Stomach smooth muscle (tissue), 2 donors: Measurements from ENCODE around the gene NCAN.
"Not testable (repeated sequence)": the region's sequence is repeated elsewhere in the genome, so short reads cannot be mapped to it uniquely, and the experiment has no call there.

Experiments used
- H3K27ac ChIP-seq: one replicate; pipeline ENCODE4 v1.7.0; 2013; ENCODE audit warnings: mild to moderate bottlenecking, low read length, inconsistent platforms
- H3K27me3 ChIP-seq, 2 donors: one replicate each; pipeline ENCODE4 v1.7.0; 2013; ENCODE audit warnings: low read length in 2 of 2; ENCODE audit not compliant: insufficient read depth in 2 of 2, control insufficient read depth in 1 of 2
- H3K36me3 ChIP-seq, 2 donors: one replicate each; pipeline ENCODE4 v1.7.0; 2013; ENCODE audit warnings: low read length in 2 of 2; ENCODE audit not compliant: control insufficient read depth in 2 of 2, insufficient read depth in 2 of 2
- H3K4me1 ChIP-seq: one replicate; pipeline ENCODE4 v1.7.0; 2013; ENCODE audit warnings: low read length; ENCODE audit not compliant: control insufficient read depth, insufficient read depth
- H3K4me3 ChIP-seq, 2 donors: one replicate each; pipeline ENCODE4 v1.7.0; 2013; ENCODE audit warnings: low read length in 2 of 2
- H3K9ac ChIP-seq, 2 donors: one replicate each; pipeline ENCODE4 v1.7.0; 2013; ENCODE audit warnings: low read length in 2 of 2, mild to moderate bottlenecking in 1 of 2
- H3K9me3 ChIP-seq, 2 donors: one replicate each; pipeline ENCODE4 v1.7.0; 2013; ENCODE audit warnings: low read length in 2 of 2; ENCODE audit not compliant: control insufficient read depth in 2 of 2
- donor health status: healthy.
- donor health status: Pancreatic carcinoma.

Gene NCAN

GRCh38 chr19:19213426-19214158 is 1.8 kb downstream of the NCAN start:
- H3K27ac ChIP-seq = no peak overlapping the region
- H3K4me1 ChIP-seq = no peaks in the 10 kb centered on the region
- H3K36me3 ChIP-seq = no peaks in the 10 kb centered on the region
- H3K9ac ChIP-seq = no peak overlapping the region
- H3K9me3 ChIP-seq = no peaks in the 10 kb centered on the region
- H3K27me3 ChIP-seq = peaks cover 33 to 42% of the 10 kb centered on the region in 2 donors
- no peak overlapping the region for H3K4me3 ChIP-seq

GRCh38 chr19:19214159-19214490 is 2.4 kb downstream of the NCAN start:
- Histone ChIP-seq H3K36me3 (no peaks in the 10 kb centered on the region), H3K4me1 (no peaks in the 10 kb centered on the region), H3K9me3 (no peaks in the 10 kb centered on the region), H3K4me3 (no peak overlapping the region), H3K27me3 (peaks cover 33 to 42% of the 10 kb centered on the region in 2 donors), H3K27ac (no peak overlapping the region), H3K9ac (no peak overlapping the region)

- Histone ChIP-seq H3K27me3 (peaks cover 33 to 38% of the 10 kb centered on the region in 2 donors), H3K4me3 (no peak overlapping the region), H3K9ac (no peak overlapping the region), H3K9me3 (no peaks in the 10 kb centered on the region), H3K27ac (no peak overlapping the region), H3K36me3 (no peaks in the 10 kb centered on the region), H3K4me1 (no peaks in the 10 kb centered on the region)
Measured at GRCh38 chr19:19214892-19215291, 3.1 kb downstream of the NCAN start.

GRCh38 chr19:19215792-19216191 is 4.0 kb downstream of the NCAN start:
- Histone ChIP-seq H3K36me3 (no peaks in the 10 kb centered on the region), H3K27me3 (peaks cover 33 to 38% of the 10 kb centered on the region in 2 donors)

GRCh38 chr19:19217099-19217498 is 5.3 kb downstream of the NCAN start:
- Histone ChIP-seq H3K4me3 (no peak overlapping the region), H3K4me1 (no peaks in the 10 kb centered on the region), H3K9ac (no peak overlapping the region), H3K27ac (no peak overlapping the region), H3K27me3 (peaks cover 23 to 30% of the 10 kb centered on the region in 2 donors), H3K9me3 (no peaks in the 10 kb centered on the region), H3K36me3 (no peaks in the 10 kb centered on the region)

More at GRCh38 chr19:19215792-19216191, 4.0 kb downstream of the NCAN start:
- Histone ChIP-seq H3K4me3 (no peak overlapping the region), H3K9ac (no peak overlapping the region), H3K27ac (no peak overlapping the region), H3K4me1 (no peaks in the 10 kb centered on the region), H3K9me3 (no peaks in the 10 kb centered on the region)

- Histone ChIP-seq H3K9ac (no peak overlapping the region), H3K27ac (no peak overlapping the region), H3K27me3 (peaks cover 9 to 23% of the 10 kb centered on the region in 2 donors), H3K4me1 (no peaks in the 10 kb centered on the region), H3K9me3 (no peaks in the 10 kb centered on the region), H3K36me3 (no peaks in the 10 kb centered on the region), H3K4me3 (no peak overlapping the region)
Measured at GRCh38 chr19:19218911-19219310, 7.2 kb downstream of the NCAN start.

GRCh38 chr19:19221000-19221399 is 9.2 kb downstream of the NCAN start:
- H3K27me3 ChIP-seq = peaks cover 21 to 23% of the 10 kb centered on the region in 2 donors
- not testable (repeated sequence) for H3K36me3 ChIP-seq, H3K9ac ChIP-seq, H3K27ac ChIP-seq, H3K4me3 ChIP-seq, H3K4me1 ChIP-seq, H3K9me3 ChIP-seq

GRCh38 chr19:19223060-19223459 is 11.3 kb downstream of the NCAN start:
- H3K4me3 ChIP-seq = no peak overlapping the region
- peaks cover 34 to 40% of the 10 kb centered on the region in 2 donors for H3K27me3 ChIP-seq
- no peak overlapping the region for H3K27ac ChIP-seq
- H3K9ac ChIP-seq = no peak overlapping the region
- H3K36me3 ChIP-seq = no peaks in the 10 kb centered on the region
- H3K9me3 ChIP-seq = no peaks in the 10 kb centered on the region
- H3K4me1 ChIP-seq = peaks cover 6% of the 10 kb centered on the region

GRCh38 chr19:19223636-19224035 is 11.9 kb downstream of the NCAN start:
- Histone ChIP-seq H3K36me3 (no peaks in the 10 kb centered on the region), H3K4me1 (peaks cover 6% of the 10 kb centered on the region), H3K9ac (no peak overlapping the region), H3K27me3 (peaks cover 35 to 42% of the 10 kb centered on the region in 2 donors), H3K9me3 (no peaks in the 10 kb centered on the region), H3K27ac (no peak overlapping the region), H3K4me3 (no peak overlapping the region)

GRCh38 chr19:19224150-19224851 is 12.5 kb downstream of the NCAN start:
- Histone ChIP-seq H3K9me3 (no peaks in the 10 kb centered on the region), H3K4me1 (peaks cover 6% of the 10 kb centered on the region), H3K9ac (no peak overlapping the region), H3K36me3 (no peaks in the 10 kb centered on the region), H3K27me3 (peaks cover 35 to 42% of the 10 kb centered on the region in 2 donors), H3K27ac (no peak overlapping the region), H3K4me3 (no peak overlapping the region)
